CD8-positive, alpha-beta memory T cell (primary cell): ENCODE results near the gene KIF26A. TPM values are rescaled to one million over a fixed set of nuclear protein-coding genes. Genes with fewer than 3 reads are reported as not detected.

ENCODE experiments used
- CTCF ChIA-PET: fragments of 350-600 bp; sonication (Branson Sonifier 250); formaldehyde crosslinking; loops from one replicate; lab custom pipeline; 2021; ENCODE audit warnings: antibody characterized with exemption; lab: Charles Lee
- POLR2A ChIA-PET: fragments of 350-600 bp; sonication (Branson Sonifier 250); formaldehyde crosslinking; loops from one replicate; lab custom pipeline; 2021; ENCODE audit warnings: antibody characterized with exemption; lab: Charles Lee
- DNase-seq, 5 donors: peaks; one replicate each; pipeline versions ENCODE4 v3.0.0 to v3.0.0-alpha.2; 2020 to 2022; ENCODE audit warnings: mixed read lengths in 1 of 5
- H3K27ac ChIP-seq: one replicate; pipeline ENCODE4 v1.7.0; 2013; ENCODE audit warnings: low read depth, mild to moderate bottlenecking, low read length, moderate library complexity
- H3K27me3 ChIP-seq: 2 replicates; pipeline ENCODE4 v1.7.0; 2013; ENCODE audit warnings: low read length, mild to moderate bottlenecking; ENCODE audit not compliant: insufficient read depth, poor library complexity, severe bottlenecking
- H3K36me3 ChIP-seq: 2 replicates; pipeline ENCODE4 v1.7.0; 2013; ENCODE audit warnings: mild to moderate bottlenecking, low read length, moderate library complexity; ENCODE audit not compliant: insufficient read depth
- H3K4me1 ChIP-seq: 2 replicates; pipeline ENCODE4 v1.7.0; 2013; ENCODE audit warnings: mild to moderate bottlenecking, low read length, moderate library complexity; ENCODE audit not compliant: insufficient read depth
- H3K4me3 ChIP-seq: 2 replicates; pipeline ENCODE4 v1.7.0; 2013; ENCODE audit warnings: mild to moderate bottlenecking, low read length
- H3K9me3 ChIP-seq: 2 replicates; pipeline ENCODE4 v1.7.0; 2013; ENCODE audit warnings: mild to moderate bottlenecking, low read length
- H3K27ac Mint-ChIP-seq, 8 donors: one replicate each; pipeline ENCODE4 v1.8.0; 2020 to 2021; ENCODE audit warnings: mixed read lengths in 8 of 8, mild to moderate bottlenecking in 6 of 8, inconsistent platforms in 3 of 8, moderate library complexity in 3 of 8
- H3K27me3 Mint-ChIP-seq, 2 donors: one replicate each; pipeline ENCODE4 v1.8.0; 2020 to 2021; ENCODE audit warnings: mixed read lengths in 2 of 2, mild to moderate bottlenecking in 1 of 2, moderate library complexity in 1 of 2
- H3K36me3 Mint-ChIP-seq, 3 donors: one replicate each; pipeline ENCODE4 v1.8.0; 2020 to 2021; ENCODE audit warnings: mixed read lengths in 3 of 3, inconsistent platforms in 1 of 3, mild to moderate bottlenecking in 1 of 3
- H3K4me1 Mint-ChIP-seq, 3 donors: one replicate each; pipeline ENCODE4 v1.8.0; 2020 to 2021; ENCODE audit warnings: mixed read lengths in 3 of 3, inconsistent platforms in 1 of 3, mild to moderate bottlenecking in 1 of 3
- H3K4me3 Mint-ChIP-seq, 7 donors: one replicate each; pipeline ENCODE4 v1.8.0; 2020 to 2021; ENCODE audit warnings: mixed read lengths in 7 of 7, mild to moderate bottlenecking in 6 of 7, moderate library complexity in 4 of 7, inconsistent platforms in 2 of 7
- H3K9me3 Mint-ChIP-seq, 5 donors: one replicate each; pipeline ENCODE4 v1.8.0; 2020 to 2022; ENCODE audit warnings: mixed read lengths in 5 of 5, mild to moderate bottlenecking in 3 of 5, moderate library complexity in 2 of 5, inconsistent platforms in 1 of 5
- polyA plus RNA-seq: library from polyadenylated mRNA; unstranded; fragments of 300-500 nt; fragmentation: Illumina TruSeq; gene quantifications from one replicate; pipeline ENCODE4 v1.2.3, GENCODE V29; 2021
- total RNA-seq, 2 experiments: library from RNA; stranded (reverse); gene quantifications; one replicate each; pipeline ENCODE4 v1.2.3, GENCODE V29; 2021

The KIF26A gene
- total and polyA plus RNA-seq, 3 experiments from 2014 or later: 0.15 to 0.20 TPM; not detected in 1

GRCh38 chr14:104179126-104179525 is 40.7 kb downstream of the KIF26A start:
- Histone ChIP-seq H3K27me3 (no peaks in the 10 kb centered on the region), H3K4me1 (no peaks in the 10 kb centered on the region), H3K9me3 (no peaks in the 10 kb centered on the region), H3K36me3 (no peaks in the 10 kb centered on the region), H3K4me3 (no peak overlapping the region), H3K27ac (no peak overlapping the region)
- Mint-ChIP-seq H3K9me3 (no peaks in the 10 kb centered on the region), H3K36me3 (no peaks in the 10 kb centered on the region), H3K4me1 (no peaks in the 10 kb centered on the region), H3K27me3 (peaks cover 0 to 6% of the 10 kb centered on the region in 2 donors), H3K4me3 (no peak overlapping the region), H3K27ac (no peak overlapping the region)
- no peak for DNase-seq
- ChIA-PET POLR2A (no interaction called here), CTCF (no interaction called here)

GRCh38 chr14:104179564-104180129 is 41.3 kb downstream of the KIF26A start:
- Histone ChIP-seq H3K27me3 (no peaks in the 10 kb centered on the region), H3K27ac (no peak overlapping the region), H3K4me3 (no peak overlapping the region), H3K4me1 (no peaks in the 10 kb centered on the region), H3K9me3 (no peaks in the 10 kb centered on the region), H3K36me3 (no peaks in the 10 kb centered on the region)
- Mint-ChIP-seq H3K36me3 (no peaks in the 10 kb centered on the region), H3K27ac (no peak overlapping the region), H3K4me3 (no peak overlapping the region), H3K9me3 (no peaks in the 10 kb centered on the region), H3K4me1 (no peaks in the 10 kb centered on the region), H3K27me3 (peaks cover 0 to 6% of the 10 kb centered on the region in 2 donors)
- ChIA-PET POLR2A (no interaction called here), CTCF (no interaction called here)
- DNase-seq: no peak

- Mint-ChIP-seq H3K9me3 (no peaks in the 10 kb centered on the region), H3K27me3 (peaks cover 0 to 6% of the 10 kb centered on the region in 2 donors), H3K27ac (no peak overlapping the region), H3K36me3 (no peaks in the 10 kb centered on the region), H3K4me3 (no peak overlapping the region), H3K4me1 (no peaks in the 10 kb centered on the region)
- DNase-seq: no peak
- Histone ChIP-seq H3K9me3 (no peaks in the 10 kb centered on the region), H3K27ac (no peak overlapping the region), H3K36me3 (no peaks in the 10 kb centered on the region), H3K27me3 (no peaks in the 10 kb centered on the region), H3K4me1 (no peaks in the 10 kb centered on the region), H3K4me3 (no peak overlapping the region)
- ChIA-PET POLR2A (no interaction called here), CTCF (no interaction called here)
These were observed 42.3 kb downstream of the KIF26A start for GRCh38 chr14:104180561-104181165.

- no peaks in the 10 kb centered on the region for H3K9me3 ChIP-seq
- no peaks in the 10 kb centered on the region for H3K4me1 Mint-ChIP-seq
- no peak overlapping the region for H3K27ac Mint-ChIP-seq
- H3K36me3 Mint-ChIP-seq: no peaks in the 10 kb centered on the region
- CTCF ChIA-PET: no interaction called here
- POLR2A ChIA-PET: no interaction called here
- H3K9me3 Mint-ChIP-seq: no peaks in the 10 kb centered on the region
- no peaks in the 10 kb centered on the region for H3K27me3 ChIP-seq
- H3K4me3 ChIP-seq: no peak overlapping the region
- peaks cover 0 to 6% of the 10 kb centered on the region in 2 donors for H3K27me3 Mint-ChIP-seq
- H3K4me1 ChIP-seq: no peaks in the 10 kb centered on the region
- DNase-seq: no peak
- H3K36me3 ChIP-seq: no peaks in the 10 kb centered on the region
- no peak overlapping the region for H3K4me3 Mint-ChIP-seq
- H3K27ac ChIP-seq: no peak overlapping the region
These were observed 43.6 kb downstream of the KIF26A start for GRCh38 chr14:104181761-104182530.

GRCh38 chr14:104182857-104183425 is 44.6 kb downstream of the KIF26A start:
- H3K4me1 ChIP-seq: no peaks in the 10 kb centered on the region
- H3K36me3 ChIP-seq: no peaks in the 10 kb centered on the region
- Mint-ChIP-seq H3K4me1 (no peaks in the 10 kb centered on the region), H3K27me3 (peaks cover 0 to 6% of the 10 kb centered on the region in 2 donors), H3K27ac (no peak overlapping the region), H3K36me3 (no peaks in the 10 kb centered on the region), H3K4me3 (no peak overlapping the region), H3K9me3 (no peaks in the 10 kb centered on the region)
- H3K27ac ChIP-seq: no peak overlapping the region
- POLR2A ChIA-PET: no interaction called here
- no peak overlapping the region for H3K4me3 ChIP-seq
- DNase-seq: no peak
- H3K27me3 ChIP-seq: no peaks in the 10 kb centered on the region
- no peaks in the 10 kb centered on the region for H3K9me3 ChIP-seq
- CTCF ChIA-PET: no interaction called here

GRCh38 chr14:104183796-104184195 is 45.4 kb downstream of the KIF26A start:
- no peaks in the 10 kb centered on the region for H3K36me3 ChIP-seq
- DNase-seq: no peak
- CTCF ChIA-PET: no interaction called here
- no peaks in the 10 kb centered on the region for H3K27me3 ChIP-seq
- Mint-ChIP-seq H3K4me1 (no peaks in the 10 kb centered on the region), H3K9me3 (no peaks in the 10 kb centered on the region), H3K27me3 (peaks cover 0 to 6% of the 10 kb centered on the region in 2 donors), H3K4me3 (no peak overlapping the region), H3K36me3 (no peaks in the 10 kb centered on the region), H3K27ac (no peak overlapping the region)
- no peaks in the 10 kb centered on the region for H3K4me1 ChIP-seq
- H3K27ac ChIP-seq: no peak overlapping the region
- POLR2A ChIA-PET: no interaction called here
- H3K9me3 ChIP-seq: no peaks in the 10 kb centered on the region
- H3K4me3 ChIP-seq: no peak overlapping the region

- H3K4me1 Mint-ChIP-seq: no peaks in the 10 kb centered on the region
These were observed 46.1 kb downstream of the KIF26A start for GRCh38 chr14:104184506-104184905.

GRCh38 chr14:104184911-104185499 is 46.6 kb downstream of the KIF26A start:
- Histone ChIP-seq H3K4me3 (no peak overlapping the region), H3K27ac (no peak overlapping the region), H3K27me3 (no peaks in the 10 kb centered on the region), H3K9me3 (no peaks in the 10 kb centered on the region), H3K4me1 (no peaks in the 10 kb centered on the region), H3K36me3 (no peaks in the 10 kb centered on the region)
- POLR2A ChIA-PET: no interaction called here
- Mint-ChIP-seq H3K27ac (no peak overlapping the region), H3K27me3 (peaks cover 2 to 6% of the 10 kb centered on the region in 2 donors), H3K4me3 (no peak overlapping the region), H3K36me3 (no peaks in the 10 kb centered on the region), H3K4me1 (no peaks in the 10 kb centered on the region), H3K9me3 (no peaks in the 10 kb centered on the region)
- CTCF ChIA-PET: no interaction called here
- DNase-seq: no peak

More at GRCh38 chr14:104184506-104184905, 46.1 kb downstream of the KIF26A start:
- H3K4me3 ChIP-seq: no peak overlapping the region
- ChIA-PET CTCF (no interaction called here), POLR2A (no interaction called here)
- no peaks in the 10 kb centered on the region for H3K9me3 Mint-ChIP-seq
- no peaks in the 10 kb centered on the region for H3K36me3 ChIP-seq
- no peak for DNase-seq
- peaks cover 2 to 6% of the 10 kb centered on the region in 2 donors for H3K27me3 Mint-ChIP-seq
- no peak overlapping the region for H3K4me3 Mint-ChIP-seq
- no peak overlapping the region for H3K27ac ChIP-seq
- no peaks in the 10 kb centered on the region for H3K4me1 ChIP-seq
- H3K36me3 Mint-ChIP-seq: no peaks in the 10 kb centered on the region
- no peaks in the 10 kb centered on the region for H3K9me3 ChIP-seq
- H3K27me3 ChIP-seq: no peaks in the 10 kb centered on the region
- H3K27ac Mint-ChIP-seq: peak overlapping the region in 1 of 8 donors; percentile 30
